Prostate gland (tissue), 2 donors: ENCODE measurements around the gene BUB3.

Experiments
- CTCF ChIP-seq, 4 experiments: fragments of 200-600 bp in 2 of 4; fragments of 450-650 bp in 2 of 4; sonication (generic) in 2 of 4; IDR thresholded peaks; 1 replicate in 3 of 4; 2 replicates in 1 of 4; pipeline ENCODE4 v1.5.1; 2016 to 2019; ENCODE audit warnings: antibody characterized with exemption in 4 of 4, mild to moderate bottlenecking in 2 of 4, moderate library complexity in 2 of 4
- POLR2A ChIP-seq: fragments of 450-650 bp; IDR thresholded peaks from one replicate; pipeline ENCODE4 v1.6.1; 2016; ENCODE audit warnings: antibody characterized with exemption, mild to moderate bottlenecking
- POLR2AphosphoS5 ChIP-seq: sonication (generic); formaldehyde crosslinking; IDR thresholded peaks from one replicate; pipeline ENCODE4 v1.6.1; 2017; ENCODE audit warnings: antibody characterized with exemption

GRCh38 chr10:123164319-123164718, 10.1 kb downstream of the BUB3 start:
- no peak for TF ChIP-seq CTCF (IDR thresholded peaks at IDR 0.05)
- TF ChIP-seq POLR2AphosphoS5, result no peak
- TF ChIP-seq POLR2A, result no peak
